Measurements from ENCODE around the gene NEDD4L.

DNA sequence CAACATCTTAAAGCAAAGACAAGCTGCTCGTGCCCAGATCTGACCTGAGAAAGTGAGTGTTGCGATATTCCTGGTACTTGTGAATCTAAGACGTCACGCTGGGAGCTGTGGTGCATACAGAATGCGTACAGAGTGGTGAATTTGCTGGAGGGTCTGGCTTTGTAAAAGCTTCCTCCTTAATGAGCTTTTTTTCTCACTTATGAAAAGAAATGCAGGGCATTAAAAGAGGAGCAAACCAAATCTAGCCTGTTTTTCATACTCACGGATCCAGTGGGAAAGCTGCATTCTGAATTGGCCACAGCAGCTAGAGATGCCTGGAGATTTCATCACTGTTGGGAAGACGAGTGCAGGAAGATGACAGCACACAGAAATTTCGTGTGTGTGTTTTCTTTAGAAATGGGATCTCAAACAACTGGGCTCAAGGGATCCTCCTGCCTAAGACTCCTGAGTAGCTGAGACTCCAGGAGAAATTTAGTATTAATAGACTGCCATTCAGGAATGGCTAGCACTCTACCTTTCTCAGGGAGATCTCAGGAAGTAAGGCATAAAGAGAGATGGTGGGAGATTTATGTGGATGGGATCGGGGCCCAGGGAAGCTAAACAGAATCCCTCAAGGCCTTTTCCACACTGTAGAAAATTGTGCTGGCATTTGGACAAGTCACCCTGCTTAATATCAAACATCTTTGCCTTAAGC, 403.5 kb downstream of the NEDD4L start:
- TF ChIP-seq, protein P1, sequence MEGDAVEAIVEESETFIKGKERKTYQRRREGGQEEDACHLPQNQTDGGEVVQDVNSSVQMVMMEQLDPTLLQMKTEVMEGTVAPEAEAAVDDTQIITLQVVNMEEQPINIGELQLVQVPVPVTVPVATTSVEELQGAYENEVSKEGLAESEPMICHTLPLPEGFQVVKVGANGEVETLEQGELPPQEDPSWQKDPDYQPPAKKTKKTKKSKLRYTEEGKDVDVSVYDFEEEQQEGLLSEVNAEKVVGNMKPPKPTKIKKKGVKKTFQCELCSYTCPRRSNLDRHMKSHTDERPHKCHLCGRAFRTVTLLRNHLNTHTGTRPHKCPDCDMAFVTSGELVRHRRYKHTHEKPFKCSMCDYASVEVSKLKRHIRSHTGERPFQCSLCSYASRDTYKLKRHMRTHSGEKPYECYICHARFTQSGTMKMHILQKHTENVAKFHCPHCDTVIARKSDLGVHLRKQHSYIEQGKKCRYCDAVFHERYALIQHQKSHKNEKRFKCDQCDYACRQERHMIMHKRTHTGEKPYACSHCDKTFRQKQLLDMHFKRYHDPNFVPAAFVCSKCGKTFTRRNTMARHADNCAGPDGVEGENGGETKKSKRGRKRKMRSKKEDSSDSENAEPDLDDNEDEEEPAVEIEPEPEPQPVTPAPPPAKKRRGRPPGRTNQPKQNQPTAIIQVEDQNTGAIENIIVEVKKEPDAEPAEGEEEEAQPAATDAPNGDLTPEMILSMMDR (IDR thresholded peaks at IDR 0.05; ENCODE audit: low read depth, low read length), result no peak
- no peak for TF ChIP-seq POLR2A (IDR thresholded peaks at IDR 0.05; ENCODE audit: extremely low read depth, insufficient read length)
- no peak for TF ChIP-seq MYC (IDR thresholded peaks at IDR 0.05; ENCODE audit: low read depth, low read length)
- TF ChIP-seq, protein P2, sequence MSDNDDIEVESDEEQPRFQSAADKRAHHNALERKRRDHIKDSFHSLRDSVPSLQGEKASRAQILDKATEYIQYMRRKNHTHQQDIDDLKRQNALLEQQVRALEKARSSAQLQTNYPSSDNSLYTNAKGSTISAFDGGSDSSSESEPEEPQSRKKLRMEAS (IDR thresholded peaks at IDR 0.05; ENCODE audit: low read depth, low read length), result no peak
